HL-60 (cell line): ENCODE measurements around the gene SPINK8.
"Not testable (repeated sequence)": the region's sequence is repeated elsewhere in the genome, so short reads cannot be mapped to it uniquely, and the experiment has no call there.

Experiments
- CTCF ChIP-seq: IDR thresholded peaks from one replicate; pipeline ENCODE4 v1.5.1; 2011; ENCODE audit warnings: low read length, control low read depth, inconsistent platforms; ENCODE audit not compliant: insufficient read depth
- GABPA ChIP-seq: IDR thresholded peaks from 2 replicates; pipeline ENCODE4 v1.6.1; 2012; ENCODE audit warnings: low read depth
- POLR2AphosphoS5 ChIP-seq: IDR thresholded peaks from 2 replicates; pipeline ENCODE4 v1.6.1; 2012; ENCODE audit warnings: low read depth
- SPI1 ChIP-seq: IDR thresholded peaks from 2 replicates; pipeline ENCODE4 v1.6.1; 2012; ENCODE audit warnings: low read depth, mild to moderate bottlenecking, borderline replicate concordance
- TF ChIP-seq, protein P1 (sequence below): IDR thresholded peaks from 2 replicates; pipeline ENCODE4 v1.6.1; 2012; ENCODE audit warnings: low read depth; ENCODE audit not compliant: insufficient replicate concordance

DNA sequence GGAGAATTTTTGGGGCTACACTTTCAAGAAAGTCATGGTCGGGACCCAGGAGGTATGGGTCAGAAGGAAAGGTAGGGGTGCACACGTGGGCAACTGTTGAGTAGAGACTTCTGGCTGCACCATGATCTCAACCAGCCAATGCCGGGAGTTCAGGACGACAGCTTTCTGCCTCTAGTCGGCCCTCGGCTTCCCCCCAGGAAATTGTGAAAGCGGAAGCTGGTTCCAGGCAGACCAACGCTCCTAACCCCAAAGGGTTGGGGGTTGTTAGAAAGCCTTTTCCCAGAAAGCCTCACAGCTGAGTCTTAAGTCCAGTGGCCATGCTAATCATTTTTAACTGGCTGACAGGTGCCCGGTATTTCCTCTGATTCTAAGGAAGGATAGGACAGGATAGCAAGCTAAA, 1.8 kb upstream of the SPINK8 start:
- not testable (repeated sequence) for TF ChIP-seq CTCF
- peak; percentile 66 for TF ChIP-seq GABPA
- TF ChIP-seq POLR2AphosphoS5: peak; percentile 70
- TF ChIP-seq SPI1: peak; percentile 44; the same call in 1 of the 2 replicates
- TF ChIP-seq, protein P1, sequence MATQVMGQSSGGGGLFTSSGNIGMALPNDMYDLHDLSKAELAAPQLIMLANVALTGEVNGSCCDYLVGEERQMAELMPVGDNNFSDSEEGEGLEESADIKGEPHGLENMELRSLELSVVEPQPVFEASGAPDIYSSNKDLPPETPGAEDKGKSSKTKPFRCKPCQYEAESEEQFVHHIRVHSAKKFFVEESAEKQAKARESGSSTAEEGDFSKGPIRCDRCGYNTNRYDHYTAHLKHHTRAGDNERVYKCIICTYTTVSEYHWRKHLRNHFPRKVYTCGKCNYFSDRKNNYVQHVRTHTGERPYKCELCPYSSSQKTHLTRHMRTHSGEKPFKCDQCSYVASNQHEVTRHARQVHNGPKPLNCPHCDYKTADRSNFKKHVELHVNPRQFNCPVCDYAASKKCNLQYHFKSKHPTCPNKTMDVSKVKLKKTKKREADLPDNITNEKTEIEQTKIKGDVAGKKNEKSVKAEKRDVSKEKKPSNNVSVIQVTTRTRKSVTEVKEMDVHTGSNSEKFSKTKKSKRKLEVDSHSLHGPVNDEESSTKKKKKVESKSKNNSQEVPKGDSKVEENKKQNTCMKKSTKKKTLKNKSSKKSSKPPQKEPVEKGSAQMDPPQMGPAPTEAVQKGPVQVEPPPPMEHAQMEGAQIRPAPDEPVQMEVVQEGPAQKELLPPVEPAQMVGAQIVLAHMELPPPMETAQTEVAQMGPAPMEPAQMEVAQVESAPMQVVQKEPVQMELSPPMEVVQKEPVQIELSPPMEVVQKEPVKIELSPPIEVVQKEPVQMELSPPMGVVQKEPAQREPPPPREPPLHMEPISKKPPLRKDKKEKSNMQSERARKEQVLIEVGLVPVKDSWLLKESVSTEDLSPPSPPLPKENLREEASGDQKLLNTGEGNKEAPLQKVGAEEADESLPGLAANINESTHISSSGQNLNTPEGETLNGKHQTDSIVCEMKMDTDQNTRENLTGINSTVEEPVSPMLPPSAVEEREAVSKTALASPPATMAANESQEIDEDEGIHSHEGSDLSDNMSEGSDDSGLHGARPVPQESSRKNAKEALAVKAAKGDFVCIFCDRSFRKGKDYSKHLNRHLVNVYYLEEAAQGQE: not testable (repeated sequence)
